Measurements from ENCODE around the gene BIRC2. TPM values are rescaled to one million over a fixed set of nuclear protein-coding genes. Genes with fewer than 3 reads are reported as not detected.

The BIRC2 gene
- total and polyA plus RNA-seq, 9 of the 15 experiments (the other 6 are each of a cell fraction or from before 2014, with no cell fraction given): 14.3 to 45.9 (median 20.7) TPM

GRCh38 chr11:102323542-102324251 is 23.3 kb upstream of the BIRC2 start:
- Histone ChIP-seq H3K9me3 (replicated peaks; ENCODE audit: control insufficient read depth, insufficient read depth, low read depth, low read length) (no peaks in the 10 kb centered on the region), H3K9me1 (ENCODE audit: control insufficient read depth, insufficient read depth, low read length) (no peaks in the 10 kb centered on the region), H3K36me3 (ENCODE audit: control insufficient read depth, insufficient read depth, low read length) (no peaks in the 10 kb centered on the region), H3K79me2 (ENCODE audit: control insufficient read depth, insufficient read depth, low read length) (no peaks in the 10 kb centered on the region), H3K4me2 (ENCODE audit: insufficient read depth, low read length) (no peak overlapping the region), H3K9ac (ENCODE audit: insufficient read depth in 1 of 2, low read depth in 2 of 2, low read length in 2 of 2) (no peak overlapping the region), H3K4me1 (replicated peaks in 1 of 2; ENCODE audit: control insufficient read depth in 2 of 2, insufficient read depth in 2 of 2, low read length in 2 of 2) (no peaks in the 10 kb centered on the region), H2AFZ (ENCODE audit: low read depth, low read length) (0 out of 2 replicates have a peak overlapping the region, but pooled peaks have one; percentile 27), H4K20me1 (replicated peaks; ENCODE audit: control insufficient read depth, insufficient read depth, low read length) (no peaks in the 10 kb centered on the region), H3K4me3 (no peak overlapping the region), H3K27me3 (ENCODE audit: control insufficient read depth in 2 of 2, insufficient read depth in 2 of 2, low read length in 2 of 2) (no peaks in the 10 kb centered on the region; a peak in 2 of 5 replicates), H3K27ac (ENCODE audit: extremely low read depth, low read depth, low read length) (no peak overlapping the region)
- in situ Hi-C loops (cut with MboI): no loop called here
- ChIA-PET POLR2A (no interaction called here), CTCF (ENCODE audit: low intra/inter-chr PET ratio) (no interaction called here)
- DNase-seq (ENCODE audit: extremely low read depth in 1 of 4, low spot score in 3 of 4) (no peak), FAIRE-seq (no peak), ATAC-seq (no peak)
- no peak for TF ChIP-seq CCAR2 (IDR thresholded peaks at IDR 0.05; ENCODE audit: low read depth, low read length)
- TF ChIP-seq ZNF436 (CRISPR knock-in tag; IDR thresholded peaks at IDR 0.05): no peak
- no peak for TF ChIP-seq ZSCAN29 (IDR thresholded peaks at IDR 0.05)
- no peak for TF ChIP-seq E2F3 (CRISPR knock-in tag; IDR thresholded peaks at IDR 0.05)
- TF ChIP-seq SREBF2 (CRISPR knock-in tag; IDR thresholded peaks at IDR 0.05): no peak
- TF ChIP-seq MAZ (CRISPR knock-in tag; conservative IDR thresholded peaks at IDR 0.05 in 1 of 2, IDR thresholded peaks at IDR 0.05 in 1 of 2): no peak
- TF ChIP-seq ZNF239 (CRISPR knock-in tag; IDR thresholded peaks at IDR 0.05): no peak
- TF ChIP-seq XRCC3 (IDR thresholded peaks at IDR 0.05): no peak
- no peak for TF ChIP-seq ZNF174 (CRISPR knock-in tag; IDR thresholded peaks at IDR 0.05)
- TF ChIP-seq USF2 (CRISPR knock-in tag; IDR thresholded peaks at IDR 0.05): no peak
- TF ChIP-seq PTTG1 (tag; IDR thresholded peaks at IDR 0.05; ENCODE audit: low read depth): no peak
- no peak for TF ChIP-seq E2F8 (IDR thresholded peaks at IDR 0.05; ENCODE audit: low read depth, partially characterized antibody)
- WGBS (ENCODE audit: insufficient coverage, low coverage, missing lambda C conversion rate): 12% methylated on average over 1 of the region's 1 CpG
- intact Hi-C loops (cut with micrococcal nuclease): no loop called here
- BruUV-seq (replicated peaks): no TSS peak

Measured in K562 (cell line).